ENCODE measurements around the gene TRIM75.
"Not testable (repeated sequence)": the region's sequence is repeated elsewhere in the genome, so short reads cannot be mapped to it uniquely, and the experiment has no call there.

TRIM75 gene

DNA sequence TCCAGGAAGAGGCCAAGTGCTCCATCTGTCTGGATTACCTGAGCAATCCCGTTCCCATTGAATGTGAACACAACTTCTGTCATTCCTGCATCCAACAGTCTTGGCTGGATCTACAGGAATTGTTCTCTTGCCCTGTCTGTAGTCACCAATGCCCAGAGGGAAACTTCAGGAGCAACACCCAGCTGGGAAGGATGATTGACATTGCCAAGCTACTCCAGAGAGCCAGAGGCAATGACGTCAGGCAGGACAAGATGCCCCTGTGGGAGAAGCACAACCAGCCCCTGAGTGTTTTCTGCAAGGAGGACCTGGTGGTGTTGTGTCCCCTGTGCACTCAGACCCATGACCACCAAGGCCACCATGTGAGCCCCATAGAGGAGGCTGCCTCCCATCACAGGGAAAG is 43.2 kb upstream of the TRIM75 start:
- Histone ChIP-seq H3K27me3 (replicated peaks; ENCODE audit: control insufficient read depth, insufficient read depth, low read length) (no peaks in the 10 kb centered on the region), H3K36me3 (ENCODE audit: control insufficient read depth, insufficient read depth, low read length) (no peaks in the 10 kb centered on the region), H3K4me3 (replicated peaks; ENCODE audit: low read depth, low read length) (no peak overlapping the region)
- DNase-seq (ENCODE audit: extremely low read depth, insufficient read length): no peak
- TF ChIP-seq, protein P1, sequence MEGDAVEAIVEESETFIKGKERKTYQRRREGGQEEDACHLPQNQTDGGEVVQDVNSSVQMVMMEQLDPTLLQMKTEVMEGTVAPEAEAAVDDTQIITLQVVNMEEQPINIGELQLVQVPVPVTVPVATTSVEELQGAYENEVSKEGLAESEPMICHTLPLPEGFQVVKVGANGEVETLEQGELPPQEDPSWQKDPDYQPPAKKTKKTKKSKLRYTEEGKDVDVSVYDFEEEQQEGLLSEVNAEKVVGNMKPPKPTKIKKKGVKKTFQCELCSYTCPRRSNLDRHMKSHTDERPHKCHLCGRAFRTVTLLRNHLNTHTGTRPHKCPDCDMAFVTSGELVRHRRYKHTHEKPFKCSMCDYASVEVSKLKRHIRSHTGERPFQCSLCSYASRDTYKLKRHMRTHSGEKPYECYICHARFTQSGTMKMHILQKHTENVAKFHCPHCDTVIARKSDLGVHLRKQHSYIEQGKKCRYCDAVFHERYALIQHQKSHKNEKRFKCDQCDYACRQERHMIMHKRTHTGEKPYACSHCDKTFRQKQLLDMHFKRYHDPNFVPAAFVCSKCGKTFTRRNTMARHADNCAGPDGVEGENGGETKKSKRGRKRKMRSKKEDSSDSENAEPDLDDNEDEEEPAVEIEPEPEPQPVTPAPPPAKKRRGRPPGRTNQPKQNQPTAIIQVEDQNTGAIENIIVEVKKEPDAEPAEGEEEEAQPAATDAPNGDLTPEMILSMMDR (IDR thresholded peaks at IDR 0.05; ENCODE audit: insufficient read depth, low read length, poor library complexity, severe bottlenecking): no peak

DNA sequence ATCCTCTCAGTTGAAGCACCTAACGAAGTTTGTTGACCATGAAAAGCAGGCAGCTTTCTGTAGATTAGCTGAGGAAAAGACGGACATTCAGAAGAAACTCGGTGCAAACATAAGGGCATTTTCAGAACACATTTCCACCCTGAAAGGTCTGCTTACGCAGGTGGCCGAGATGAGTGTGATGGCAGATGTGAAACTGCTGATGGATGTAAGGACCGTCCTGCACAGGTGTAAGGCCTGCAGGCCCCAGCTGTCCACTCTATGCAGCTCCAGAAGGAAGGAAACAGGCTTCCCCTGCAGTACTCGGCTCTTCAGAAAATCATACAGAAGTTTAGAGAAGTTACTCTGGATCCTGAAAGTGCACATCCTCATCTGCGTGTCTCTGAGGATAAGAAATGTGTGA is 42.7 kb upstream of the TRIM75 start:
- Histone ChIP-seq H3K36me3 (ENCODE audit: control insufficient read depth, insufficient read depth, low read length) (no peaks in the 10 kb centered on the region), H3K4me3 (replicated peaks; ENCODE audit: low read depth, low read length) (no peak overlapping the region), H3K27me3 (replicated peaks; ENCODE audit: control insufficient read depth, insufficient read depth, low read length) (no peaks in the 10 kb centered on the region)
- TF ChIP-seq, protein P1 (IDR thresholded peaks at IDR 0.05; ENCODE audit: insufficient read depth, low read length, poor library complexity, severe bottlenecking): no peak
- no peak for DNase-seq (ENCODE audit: extremely low read depth, insufficient read length)

DNA sequence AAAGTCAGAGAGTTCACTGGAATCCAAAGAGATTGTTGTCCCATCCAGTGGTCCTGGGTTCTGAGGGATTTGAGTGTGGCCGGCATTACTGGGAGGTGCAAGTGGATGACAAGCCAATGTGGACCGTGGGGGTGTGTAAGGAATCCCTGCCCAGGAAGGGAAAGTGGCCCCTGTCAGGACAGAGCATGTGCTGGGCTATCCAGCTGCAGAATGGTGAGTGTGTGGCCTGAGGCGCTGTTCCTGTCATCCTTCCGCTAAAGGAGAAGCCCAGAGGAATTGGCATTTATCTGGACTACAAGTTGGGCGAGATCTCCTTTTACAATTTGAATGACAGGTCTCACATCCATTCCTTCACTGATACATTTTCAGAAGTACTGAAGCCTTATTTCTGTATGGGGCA is 42.3 kb upstream of the TRIM75 start:
- Histone ChIP-seq H3K4me3 (replicated peaks; ENCODE audit: low read depth, low read length) (no peak overlapping the region), H3K36me3 (ENCODE audit: control insufficient read depth, insufficient read depth, low read length) (no peaks in the 10 kb centered on the region), H3K27me3 (replicated peaks; ENCODE audit: control insufficient read depth, insufficient read depth, low read length) (no peaks in the 10 kb centered on the region)
- DNase-seq (ENCODE audit: extremely low read depth, insufficient read length): no peak
- TF ChIP-seq, protein P1 (IDR thresholded peaks at IDR 0.05; ENCODE audit: insufficient read depth, low read length, poor library complexity, severe bottlenecking): no peak

DNA sequence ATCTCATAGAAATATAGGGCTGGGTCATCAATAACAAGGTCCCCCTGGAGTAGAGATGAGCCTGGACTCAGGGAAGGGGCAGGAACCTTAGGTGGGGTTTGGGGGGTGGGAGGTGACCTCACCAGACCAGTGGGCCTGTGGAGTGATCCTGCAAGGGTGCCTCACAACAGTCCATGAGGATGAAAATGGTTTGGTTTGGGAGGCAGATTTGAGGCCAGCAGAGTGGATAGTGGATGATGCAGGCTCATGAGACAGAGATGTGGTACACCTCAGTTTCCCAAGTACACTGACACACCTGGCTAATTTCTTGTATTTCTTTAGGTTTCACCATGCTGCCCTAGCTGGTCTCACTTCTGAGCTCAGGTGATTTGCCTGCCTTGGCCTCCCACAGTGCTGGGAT is 40.0 kb upstream of the TRIM75 start:
- no peak for DNase-seq (ENCODE audit: extremely low read depth, insufficient read length)
- TF ChIP-seq, protein P1 (IDR thresholded peaks at IDR 0.05; ENCODE audit: insufficient read depth, low read length, poor library complexity, severe bottlenecking): no peak
- H3K36me3 ChIP-seq (ENCODE audit: control insufficient read depth, insufficient read depth, low read length): no peaks in the 10 kb centered on the region

DNA sequence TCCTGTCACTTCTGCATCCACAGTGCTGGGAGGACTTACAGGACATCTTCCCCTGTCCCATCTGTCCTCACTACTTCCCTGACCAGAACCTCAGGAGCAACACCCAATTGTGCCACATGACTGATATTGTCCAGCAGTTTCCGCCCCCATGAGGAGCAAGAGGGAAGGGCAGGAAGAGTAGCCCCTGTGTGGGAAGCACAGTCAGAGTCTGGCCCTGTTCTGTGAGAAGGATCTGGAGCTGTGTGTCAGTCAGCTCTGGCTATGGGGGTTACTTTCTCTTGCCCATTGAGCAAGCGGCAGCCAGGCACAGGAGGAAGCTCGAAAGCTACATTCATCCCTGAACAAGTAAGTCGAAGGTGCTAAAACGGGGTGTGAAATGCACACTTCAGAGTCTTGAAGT is 36.7 kb upstream of the TRIM75 start:
- H3K27me3 ChIP-seq (replicated peaks; ENCODE audit: control insufficient read depth, insufficient read depth, low read length): no peaks in the 10 kb centered on the region
- no peak overlapping the region for H3K4me3 ChIP-seq (replicated peaks; ENCODE audit: low read depth, low read length)
- H3K36me3 ChIP-seq (ENCODE audit: control insufficient read depth, insufficient read depth, low read length): no peaks in the 10 kb centered on the region
- TF ChIP-seq, protein P1 (IDR thresholded peaks at IDR 0.05; ENCODE audit: insufficient read depth, low read length, poor library complexity, severe bottlenecking): peak; percentile 17
- DNase-seq (ENCODE audit: extremely low read depth, insufficient read length): no peak

More for the DNA sequence above, 40.0 kb upstream of the TRIM75 start:
- no peaks in the 10 kb centered on the region for H3K27me3 ChIP-seq (replicated peaks; ENCODE audit: control insufficient read depth, insufficient read depth, low read length)
- H3K4me3 ChIP-seq (replicated peaks; ENCODE audit: low read depth, low read length): no peak overlapping the region

DNA sequence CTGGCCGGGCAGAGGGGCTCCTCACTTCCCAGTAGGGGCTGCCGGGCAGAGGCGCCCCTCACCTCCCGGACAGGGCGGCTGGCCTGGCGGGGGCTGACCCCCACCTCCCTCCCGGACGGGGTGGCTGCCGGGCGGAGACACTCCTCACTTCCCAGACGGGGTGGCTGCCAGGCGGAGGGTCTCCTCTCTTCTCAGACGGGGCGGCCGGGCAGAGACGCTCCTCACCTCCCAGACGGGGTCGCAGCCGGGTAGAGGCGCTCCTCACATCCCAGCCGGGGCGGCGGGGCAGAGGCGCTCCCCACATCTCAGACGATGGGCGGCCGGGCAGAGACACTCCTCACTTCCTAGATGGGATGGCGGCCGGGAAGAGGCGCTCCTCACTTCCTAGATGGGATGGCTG is 33.7 kb upstream of the TRIM75 start:
- not testable (repeated sequence) for H3K27me3 ChIP-seq (replicated peaks; ENCODE audit: control insufficient read depth, insufficient read depth, low read length); H3K36me3 ChIP-seq (ENCODE audit: control insufficient read depth, insufficient read depth, low read length); DNase-seq (ENCODE audit: extremely low read depth, insufficient read length); H3K4me3 ChIP-seq (replicated peaks; ENCODE audit: low read depth, low read length)

DNA sequence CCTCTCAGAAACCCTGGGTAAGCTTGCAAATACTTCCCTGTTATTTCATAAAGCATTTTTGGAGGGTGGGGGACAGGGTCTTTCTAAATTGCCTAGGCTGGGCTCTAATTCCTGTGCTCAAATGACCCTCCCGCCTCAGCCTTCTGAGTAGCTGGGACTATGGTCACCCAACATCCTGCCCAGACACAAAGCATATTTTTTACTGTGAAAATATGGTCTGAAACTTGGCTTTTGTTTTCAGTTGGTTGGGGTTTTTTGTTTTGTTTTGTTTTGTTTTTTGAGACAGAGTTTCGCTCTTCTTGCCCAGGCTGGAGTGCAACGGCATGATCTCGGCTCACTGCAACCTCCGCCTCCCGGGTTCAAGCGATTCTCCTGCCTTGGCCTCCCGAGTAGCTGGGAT is 27.9 kb upstream of the TRIM75 start:
- DNase-seq (ENCODE audit: extremely low read depth, insufficient read length); H3K27me3 ChIP-seq (replicated peaks; ENCODE audit: control insufficient read depth, insufficient read depth, low read length); H3K4me3 ChIP-seq (replicated peaks; ENCODE audit: low read depth, low read length); H3K36me3 ChIP-seq (ENCODE audit: control insufficient read depth, insufficient read depth, low read length): not testable (repeated sequence)
